Measurements from ENCODE around the gene CBLN1. TPM values are rescaled to one million over a fixed set of nuclear protein-coding genes. Genes with fewer than 3 reads are reported as not detected.

CBLN1 gene
- total and polyA plus RNA-seq, 7 donors: 0.05 to 1.3 (median 0.54) TPM

DNA sequence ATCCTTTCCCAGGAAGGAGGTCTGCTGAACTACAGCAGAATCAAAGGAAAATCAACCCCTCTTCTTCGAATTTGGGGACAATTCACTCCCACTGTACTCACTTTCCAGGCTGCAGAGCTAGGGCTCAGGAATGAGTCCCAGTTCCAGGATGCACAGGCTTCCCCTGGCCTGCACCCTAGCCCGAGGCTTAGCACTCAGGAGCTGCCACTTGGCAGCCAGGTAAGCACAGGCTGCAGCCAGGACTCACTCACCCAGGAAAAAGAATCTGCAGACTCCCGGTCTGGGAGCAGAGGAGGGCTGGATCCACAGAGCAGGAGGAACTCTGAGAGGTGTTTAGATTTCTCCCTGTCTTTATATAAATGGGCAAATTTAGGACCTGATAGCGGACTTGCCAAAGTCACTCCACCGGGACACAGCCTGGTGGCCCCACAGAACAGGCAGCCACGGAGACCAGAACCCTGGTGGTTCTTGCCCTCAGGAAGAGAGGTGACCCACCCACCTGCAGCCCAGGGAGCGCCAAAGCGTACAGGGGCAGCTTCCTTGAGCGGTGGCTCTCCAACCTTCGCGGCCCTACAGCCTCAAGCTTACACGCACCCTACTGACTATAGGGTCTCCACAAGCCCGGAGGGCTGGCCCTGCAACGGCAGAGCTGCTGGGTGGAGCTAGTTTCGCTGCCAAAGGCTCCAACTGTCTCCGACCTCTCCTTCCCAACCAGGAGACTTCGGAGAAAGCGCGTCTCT is 4.8 kb downstream of the CBLN1 start:
- intact Hi-C loops (cut with DNase I): no loop called here
- Histone ChIP-seq H3K4me3 (no peak overlapping the region), H3K4me1 (peaks cover 18% of the 10 kb centered on the region)

GRCh38 chr16:49275870-49276269 is 5.8 kb downstream of the CBLN1 start:
- WGBS, 3 donors: 20 to 28% (median 21%) methylated on average over 5 of the region's 5 CpGs
- TF ChIP-seq CTCF (IDR thresholded peaks at IDR 0.05): no peak
- Histone ChIP-seq H3K4me3 (no peak overlapping the region), H3K27me3 (ENCODE audit: insufficient read depth in 3 of 3, low read length in 2 of 3) (peaks cover 0 to 97% (median 54%) of the 10 kb centered on the region in 3 donors), H3K36me3 (ENCODE audit: insufficient read depth in 1 of 2, low read depth in 1 of 2) (no peaks in the 10 kb centered on the region), H3K27ac (no peak overlapping the region), H3K9me3 (no peaks in the 10 kb centered on the region), H3K4me1 (peaks cover 15% of the 10 kb centered on the region)
- intact Hi-C loops (cut with DNase I): no loop called here
- ATAC-seq: no peak
- DNase-seq: no peak

More for the DNA sequence above, 4.8 kb downstream of the CBLN1 start:
- TF ChIP-seq CTCF (IDR thresholded peaks at IDR 0.05): no peak
- no peaks in the 10 kb centered on the region for H3K36me3 ChIP-seq (ENCODE audit: insufficient read depth in 1 of 2, low read depth in 1 of 2)
- H3K27ac ChIP-seq: no peak overlapping the region
- 8 to 11% (median 9%) methylated on average over 19 of the region's 19 CpGs for WGBS, 3 donors
- DNase-seq (no peak), ATAC-seq (no peak)
- no peaks in the 10 kb centered on the region for H3K9me3 ChIP-seq
- peaks cover 0 to 98% (median 54%) of the 10 kb centered on the region in 3 donors for H3K27me3 ChIP-seq (ENCODE audit: insufficient read depth in 3 of 3, low read length in 2 of 3)

DNA sequence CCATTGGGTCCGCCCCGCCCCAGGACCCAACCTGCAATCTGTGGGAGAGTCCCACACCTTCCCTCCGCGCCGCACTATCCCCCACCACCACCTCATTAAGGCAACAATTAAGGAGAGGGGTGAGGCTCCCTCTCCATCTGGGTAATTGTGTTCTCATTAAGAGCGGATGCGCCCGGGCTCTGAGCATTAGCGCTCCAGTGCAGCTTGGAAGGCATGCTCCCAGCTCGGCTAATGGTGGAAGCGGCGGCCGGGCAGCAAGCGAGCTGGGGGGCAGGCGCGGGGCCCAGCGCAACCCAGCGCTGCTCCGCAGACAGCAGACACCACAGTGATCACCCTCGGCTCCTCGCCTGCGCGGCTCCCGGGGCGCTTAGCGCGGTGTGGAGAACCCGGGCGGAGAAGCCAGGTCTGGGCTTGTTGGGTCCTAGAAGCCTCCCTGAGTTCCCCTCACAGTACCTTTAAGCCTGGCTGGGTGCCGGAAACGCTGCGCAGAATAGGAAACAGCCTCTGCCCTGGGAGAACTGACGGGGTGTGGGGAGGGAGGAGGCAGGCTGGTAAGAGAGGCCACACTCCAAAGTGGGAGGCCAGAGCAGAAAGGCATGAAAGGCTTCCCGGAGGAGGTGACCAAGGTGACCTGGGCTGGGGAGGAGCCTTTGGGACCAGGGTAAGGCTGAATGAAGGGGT is 6.4 kb downstream of the CBLN1 start:
- intact Hi-C loops (cut with DNase I): no loop called here
- Histone ChIP-seq H3K4me1 (peaks cover 11% of the 10 kb centered on the region), H3K36me3 (ENCODE audit: insufficient read depth in 1 of 2, low read depth in 1 of 2) (no peaks in the 10 kb centered on the region), H3K9me3 (no peaks in the 10 kb centered on the region), H3K27ac (no peak overlapping the region), H3K27me3 (ENCODE audit: insufficient read depth in 3 of 3, low read length in 2 of 3) (peaks cover 0 to 92% (median 48%) of the 10 kb centered on the region in 3 donors), H3K4me3 (no peak overlapping the region)
- no peak for ATAC-seq
- no peak for DNase-seq
- 1 to 3% (median 2%) methylated on average over 34 of the region's 34 CpGs for WGBS, 3 donors
- no peak for TF ChIP-seq CTCF (IDR thresholded peaks at IDR 0.05)

GRCh38 chr16:49274591-49274990 is 7.0 kb downstream of the CBLN1 start:
- DNase-seq (no peak), ATAC-seq (no peak)
- intact Hi-C loops (cut with DNase I): no loop called here
- no peak for TF ChIP-seq CTCF (IDR thresholded peaks at IDR 0.05)
- 2 to 8% (median 5%) methylated on average over 11 of the region's 11 CpGs for WGBS, 3 donors
- Histone ChIP-seq H3K4me1 (peaks cover 11% of the 10 kb centered on the region), H3K36me3 (ENCODE audit: insufficient read depth in 1 of 2, low read depth in 1 of 2) (no peaks in the 10 kb centered on the region), H3K4me3 (no peak overlapping the region), H3K27me3 (ENCODE audit: insufficient read depth in 3 of 3, low read length in 2 of 3) (peaks cover 0 to 92% (median 44%) of the 10 kb centered on the region in 3 donors), H3K9me3 (no peaks in the 10 kb centered on the region), H3K27ac (no peak overlapping the region)

All from psoas muscle (tissue), 8 donors.